HG03175 (cell line): Measurements from ENCODE around the gene MTCL3.

Experiments
- ATAC-seq: cut with Tn5 transposase; IDR thresholded peaks from one replicate; pipeline ENCODE4 v1.9.1; 2021; ENCODE audit warnings: mild to moderate bottlenecking, moderate library complexity; ENCODE audit not compliant: unreplicated experiment

MTCL3 gene

GRCh38 chr6:127515794-127516661 lies 3.1 kb downstream of the MTCL3 start:
- peak; percentile 78 for ATAC-seq

GRCh38 chr6:127515234-127515793 lies 3.8 kb downstream of the MTCL3 start:
- ATAC-seq, result no peak

- no peak for ATAC-seq
Measured at GRCh38 chr6:127514773-127515227, 4.3 kb downstream of the MTCL3 start.

- no peak for ATAC-seq
Measured at GRCh38 chr6:127514179-127514772, 4.9 kb downstream of the MTCL3 start.

GRCh38 chr6:127513425-127513824 lies 5.7 kb downstream of the MTCL3 start:
- no peak for ATAC-seq

GRCh38 chr6:127510876-127511275 lies 8.3 kb downstream of the MTCL3 start:
- ATAC-seq, result no peak

GRCh38 chr6:127506894-127507293 lies 12.2 kb downstream of the MTCL3 start:
- no peak for ATAC-seq

GRCh38 chr6:127503022-127503421 lies 16.1 kb downstream of the MTCL3 start:
- ATAC-seq, result no peak

GRCh38 chr6:127497410-127497809 lies 21.7 kb downstream of the MTCL3 start:
- ATAC-seq, result no peak

- no peak for ATAC-seq
Measured at GRCh38 chr6:127496471-127496870, 22.7 kb downstream of the MTCL3 start.

- no peak for ATAC-seq
Measured at GRCh38 chr6:127494240-127494767, 24.8 kb downstream of the MTCL3 start.

- no peak for ATAC-seq
Measured at GRCh38 chr6:127489248-127489647, 29.9 kb downstream of the MTCL3 start.

- ATAC-seq, result no peak
Measured at GRCh38 chr6:127486934-127487333, 32.2 kb downstream of the MTCL3 start.

- ATAC-seq, result peak; percentile 99
Measured at GRCh38 chr6:127484212-127484863, 34.8 kb downstream of the MTCL3 start.

GRCh38 chr6:127483399-127484055 lies 35.6 kb downstream of the MTCL3 start:
- ATAC-seq, result peak; percentile 22

GRCh38 chr6:127482325-127482724 lies 36.8 kb downstream of the MTCL3 start:
- ATAC-seq, result no peak

GRCh38 chr6:127481628-127482027 lies 37.5 kb downstream of the MTCL3 start:
- no peak for ATAC-seq

- ATAC-seq, result no peak
Measured at GRCh38 chr6:127481111-127481510, 38.0 kb downstream of the MTCL3 start.

GRCh38 chr6:127477658-127478057 lies 41.5 kb downstream of the MTCL3 start:
- ATAC-seq, result no peak

GRCh38 chr6:127475823-127476176 lies 43.3 kb downstream of the MTCL3 start:
- no peak for ATAC-seq
